ELR (cell line): ENCODE measurements around the gene LRRC53.

Experiments
- DNase-seq: peaks from one replicate; pipeline ENCODE4 v3.0.0-alpha.2; 2015; ENCODE audit warnings: low read depth

LRRC53 gene, protein sequence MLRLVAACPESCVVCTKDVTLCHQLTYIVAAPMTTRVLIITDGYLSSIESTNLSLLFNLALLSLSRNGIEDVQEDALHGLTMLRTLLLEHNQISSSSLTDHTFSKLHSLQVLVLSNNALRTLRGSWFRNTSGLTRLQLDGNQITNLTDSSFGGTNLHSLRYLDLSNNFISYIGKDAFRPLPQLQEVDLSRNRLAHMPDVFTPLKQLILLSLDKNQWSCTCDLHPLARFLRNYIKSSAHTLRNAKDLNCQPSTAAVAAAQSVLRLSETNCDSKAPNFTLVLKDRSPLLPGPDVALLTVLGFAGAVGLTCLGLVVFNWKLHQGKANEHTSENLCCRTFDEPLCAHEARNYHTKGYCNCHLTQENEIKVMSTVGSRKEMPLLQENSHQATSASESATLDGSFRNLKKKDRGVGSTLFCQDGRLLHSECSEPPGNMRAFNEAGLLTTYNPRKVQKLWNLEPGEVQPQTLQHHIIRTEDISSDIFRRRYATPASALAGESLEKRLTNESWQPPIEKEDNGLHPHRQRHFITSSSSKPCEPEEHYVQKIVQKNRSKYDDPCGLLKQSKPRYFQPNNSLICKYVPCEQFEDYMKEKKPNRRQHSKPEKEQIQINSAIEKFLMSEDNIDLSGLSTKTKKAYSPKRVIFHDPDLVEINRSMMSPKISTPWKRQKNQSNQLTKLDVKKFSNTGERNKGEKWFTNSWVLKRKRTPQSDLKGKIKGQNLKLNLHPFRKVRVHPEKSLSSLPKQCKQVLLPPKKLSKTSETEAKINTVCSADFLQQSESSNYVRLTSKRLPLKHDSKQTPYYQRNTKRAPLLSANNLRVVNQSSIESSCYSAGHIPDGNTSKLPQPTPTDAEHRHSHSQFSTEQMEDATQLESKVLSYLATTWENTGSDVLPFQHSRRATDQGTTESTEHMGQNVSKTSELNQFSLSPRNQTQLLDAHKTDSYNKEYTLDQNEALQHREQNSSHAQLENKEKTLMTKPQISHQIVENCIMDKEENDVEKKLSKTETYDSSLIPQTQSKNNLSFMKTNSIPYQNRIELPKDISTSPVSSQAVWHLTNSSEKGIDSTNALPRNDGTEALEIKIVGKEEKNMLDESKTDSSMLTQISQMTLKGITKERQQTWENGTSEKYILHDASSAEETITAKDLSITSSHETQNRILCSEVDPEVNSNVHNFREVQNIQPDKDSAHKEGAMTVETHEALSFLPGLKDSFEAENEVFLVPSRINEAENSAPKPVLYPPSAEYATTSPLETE

GRCh38 chr1:74512170-74512915 is at the start of gene LRRC53:
Gene LRRC53 (minus strand): TSS chr1:74512611. CDS start chr1:74483349, 29,262 bp downstream.
- DNase-seq = no peak

DNA sequence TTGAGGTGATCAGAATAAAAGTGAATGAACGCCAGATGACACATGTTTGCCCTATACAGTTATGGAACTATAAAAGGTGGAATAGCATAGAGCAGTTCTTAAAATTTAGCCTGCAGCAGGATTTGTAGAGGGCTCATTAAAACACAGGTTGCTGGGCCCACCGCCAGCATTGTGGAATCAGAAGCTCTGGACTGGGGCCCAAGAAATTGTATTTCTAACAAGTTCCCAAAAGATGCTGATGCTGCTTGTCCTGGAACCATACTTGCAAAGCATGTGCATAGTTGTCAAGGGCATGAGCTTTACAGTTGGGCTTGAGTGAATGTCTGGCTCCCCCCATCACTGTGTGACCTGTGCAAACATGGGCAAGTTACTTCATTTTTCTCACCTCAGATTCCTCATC is 37.5 kb upstream of the LRRC53 start:
- DNase-seq = no peak

DNA sequence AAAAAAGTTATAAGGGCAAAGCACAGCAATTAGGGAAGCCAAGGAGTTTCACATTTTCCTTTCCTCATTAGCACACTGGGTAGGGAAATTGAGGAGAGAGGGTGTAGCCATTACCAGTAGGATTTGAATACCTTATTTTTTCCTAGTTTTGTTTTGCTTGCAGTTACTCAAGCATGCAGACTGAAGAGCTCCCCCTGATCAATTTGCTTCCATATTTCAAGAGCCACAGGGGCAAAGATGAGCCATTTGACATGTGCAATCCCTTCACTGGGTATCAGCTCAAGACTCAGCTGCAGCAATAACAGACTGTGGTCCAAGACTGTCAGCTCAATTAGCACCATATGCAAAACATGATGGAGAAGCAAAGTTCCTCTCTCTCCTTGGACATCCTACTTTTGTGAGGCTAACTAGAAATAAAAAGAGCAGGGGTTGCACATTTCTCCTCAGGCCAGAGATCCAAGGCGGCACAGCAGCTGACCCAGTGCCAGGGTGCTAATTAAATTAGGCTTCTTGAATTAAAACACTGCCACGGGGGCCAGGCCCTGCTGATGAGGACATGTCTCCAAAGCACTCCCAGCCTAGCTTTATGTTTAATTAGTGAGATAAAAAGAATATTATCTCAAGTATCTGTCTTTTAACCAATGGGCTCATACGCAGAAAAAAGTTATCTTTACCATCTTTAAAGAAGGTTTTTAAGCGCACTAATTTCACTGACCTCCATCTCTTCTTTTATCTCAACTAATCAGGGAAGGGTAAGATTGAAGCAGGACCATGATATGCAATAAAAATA is 36.7 kb upstream of the LRRC53 start:
- no peak for DNase-seq

DNA sequence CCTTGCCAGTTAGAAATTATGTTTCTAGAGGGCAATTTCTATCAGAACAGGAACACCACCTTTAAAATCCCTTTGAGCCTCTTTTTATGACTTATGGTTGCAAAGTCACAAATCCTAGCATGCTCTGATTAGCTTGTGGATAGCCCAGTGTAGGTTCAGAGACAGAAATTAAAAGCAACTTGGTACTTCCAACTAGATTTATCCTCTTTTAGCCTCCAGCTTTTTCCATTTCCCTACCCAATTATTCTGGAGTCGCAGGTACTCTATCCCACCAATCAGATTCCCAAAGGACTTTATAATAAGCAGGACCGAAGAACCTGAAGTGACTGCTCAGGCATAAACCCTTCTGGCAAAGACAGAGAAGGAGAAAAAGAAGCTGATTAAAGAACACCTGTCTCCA is 33.4 kb upstream of the LRRC53 start:
- no peak for DNase-seq

- DNase-seq = no peak
Observed at GRCh38 chr1:74534241-74534640, 21.8 kb upstream of the LRRC53 start.

DNA sequence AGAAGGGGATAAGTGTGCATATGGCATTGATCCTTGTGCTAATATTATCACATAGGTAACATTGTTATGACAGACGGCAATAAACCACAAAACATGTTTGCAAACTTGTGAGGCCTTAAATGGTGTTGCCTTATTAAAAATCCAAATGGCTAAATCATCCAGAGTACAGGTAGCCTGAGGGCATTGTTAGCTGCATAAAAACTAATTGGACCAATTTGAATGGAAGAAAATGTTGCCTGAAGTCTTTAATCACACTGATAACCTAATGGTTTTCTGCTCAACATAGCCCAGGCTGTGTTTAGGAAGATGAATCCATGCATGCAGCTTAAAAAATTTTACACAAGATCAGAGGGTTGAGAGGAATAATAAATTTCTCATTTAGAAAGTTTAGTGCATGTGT is 19.4 kb upstream of the LRRC53 start:
- DNase-seq = no peak

- DNase-seq = no peak
Observed at GRCh38 chr1:74530892-74531291, 18.5 kb upstream of the LRRC53 start.

- DNase-seq = no peak
Observed at GRCh38 chr1:74528123-74528522, 15.7 kb upstream of the LRRC53 start.

DNA sequence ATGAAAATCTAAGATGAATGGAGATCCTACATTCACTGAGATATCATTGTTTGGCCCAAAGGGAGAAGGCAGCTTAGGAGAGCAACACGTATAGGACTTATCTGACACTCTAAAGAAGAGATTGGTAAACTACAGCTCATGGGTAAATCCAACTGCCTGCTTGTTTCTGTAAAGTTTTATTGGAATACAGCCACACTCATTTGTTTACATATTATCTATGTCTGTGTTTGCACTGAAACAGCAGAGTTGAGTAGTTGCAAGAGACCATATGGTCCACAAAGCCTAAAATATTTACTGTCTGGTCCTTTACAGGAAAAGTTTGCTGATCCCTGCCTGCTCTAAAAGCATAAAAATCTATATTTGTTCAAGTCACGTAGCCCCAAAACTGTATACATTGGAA is 14.3 kb upstream of the LRRC53 start:
- DNase-seq = no peak

- DNase-seq = no peak
Observed at GRCh38 chr1:74523873-74524480, 11.6 kb upstream of the LRRC53 start.

DNA sequence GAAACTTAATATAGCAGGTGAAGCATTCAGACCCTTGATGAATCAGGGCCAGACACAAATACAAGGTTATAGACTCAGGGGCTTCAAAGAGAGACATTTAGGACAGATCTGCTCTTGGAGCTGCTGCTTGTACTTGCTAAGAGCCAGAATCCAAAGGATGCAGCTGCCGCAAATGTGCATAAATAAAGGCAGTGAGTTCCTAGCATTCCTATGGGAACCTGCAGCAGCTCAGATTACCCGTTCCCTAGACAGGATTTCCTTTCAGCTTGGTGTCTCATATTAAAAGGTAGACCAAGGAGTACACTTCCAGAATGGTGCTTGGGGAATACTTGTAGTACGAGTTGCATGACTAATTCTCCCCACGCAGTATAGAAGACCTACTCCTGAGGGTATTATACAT is 9.7 kb upstream of the LRRC53 start:
- no peak for DNase-seq

DNA sequence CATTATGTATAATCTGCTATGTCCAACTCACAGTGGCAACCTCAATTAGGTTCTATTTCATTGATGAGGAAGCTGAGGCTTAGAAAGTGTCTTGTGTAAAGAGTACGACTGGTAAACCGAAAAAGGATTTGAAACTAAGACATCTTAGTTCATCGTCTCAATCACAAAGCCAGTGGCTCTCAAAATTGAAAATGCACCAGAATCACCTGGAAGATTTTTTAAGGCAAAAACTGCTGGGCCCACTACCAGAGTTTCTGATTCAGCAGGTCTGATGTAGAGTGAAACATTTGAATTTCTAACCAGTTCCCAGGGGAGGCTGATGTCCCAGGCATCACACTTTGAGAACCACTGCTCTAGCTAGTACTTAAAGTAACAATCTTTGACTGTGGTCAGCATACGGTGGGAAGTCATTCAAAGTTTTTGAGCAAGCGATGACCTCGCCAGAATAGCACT is 5.2 kb upstream of the LRRC53 start:
- no peak for DNase-seq

GRCh38 chr1:74513411-74514300 is 1.2 kb upstream of the LRRC53 start:
- DNase-seq = no peak

DNA sequence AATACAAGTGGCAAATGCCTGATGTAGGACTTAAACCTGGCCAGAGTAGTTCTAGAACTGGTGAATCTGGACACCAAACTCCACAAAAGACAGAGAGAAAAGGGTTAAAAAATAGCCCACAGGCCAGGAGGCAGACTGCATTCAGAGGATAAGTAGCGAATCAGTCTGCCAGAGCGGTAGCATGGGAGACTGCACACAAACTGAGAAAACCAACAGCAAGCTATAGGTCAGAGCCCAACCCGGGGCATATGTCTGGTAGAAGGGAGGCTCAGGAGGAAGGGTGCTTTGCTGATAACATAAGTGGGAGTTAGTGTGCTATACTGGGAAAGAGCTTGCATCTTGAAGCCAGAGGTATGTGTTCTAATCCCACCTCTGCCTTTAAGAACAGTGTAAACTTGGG is 4.0 kb downstream of the LRRC53 start:
- no peak for DNase-seq

DNA sequence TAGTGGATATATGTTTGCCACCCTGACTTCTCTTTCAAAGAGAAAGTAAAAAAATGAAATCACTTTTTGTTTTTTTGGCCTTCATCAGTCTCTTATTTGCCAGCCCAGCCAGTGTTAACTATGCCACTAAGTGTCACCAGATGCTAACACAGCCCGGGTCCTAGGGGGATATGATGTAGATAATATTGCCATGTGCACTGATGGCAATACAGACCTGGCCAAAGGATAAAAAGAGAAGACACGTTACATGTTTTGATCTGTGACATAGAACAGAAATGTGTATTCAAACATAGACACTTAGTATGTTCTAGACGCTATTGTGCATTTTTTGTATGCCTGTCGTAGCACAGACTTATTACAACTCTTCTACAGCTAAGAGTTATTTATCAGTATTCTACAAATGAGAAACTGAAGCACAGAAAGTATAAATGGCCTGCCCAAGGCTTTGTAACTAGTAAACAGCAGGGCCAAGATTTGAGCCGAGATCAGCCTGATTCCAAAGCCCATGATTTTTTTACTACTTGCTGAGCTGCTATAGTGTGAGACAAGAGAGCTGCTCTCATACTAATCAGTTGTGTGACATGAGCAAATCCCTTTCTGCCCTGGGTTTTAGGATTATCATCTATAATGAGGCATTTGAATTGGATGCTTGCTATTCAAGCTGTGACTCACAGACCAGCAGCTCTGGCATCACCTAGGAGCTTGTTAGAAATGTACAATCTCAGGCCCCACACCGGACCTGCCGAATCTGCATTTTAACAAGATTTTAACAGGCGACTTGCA is 6.3 kb downstream of the LRRC53 start:
- no peak for DNase-seq

GRCh38 chr1:74504933-74505512 is 7.4 kb downstream of the LRRC53 start:
- no peak for DNase-seq

GRCh38 chr1:74504125-74504932 is 8.1 kb downstream of the LRRC53 start:
- DNase-seq = peak; percentile 60
